ENCODE data around the gene ACOX3.
"Not testable (repeated sequence)": the region's sequence is repeated elsewhere in the genome, so short reads cannot be mapped to it uniquely, and the experiment has no call there.

Gene ACOX3

DNA sequence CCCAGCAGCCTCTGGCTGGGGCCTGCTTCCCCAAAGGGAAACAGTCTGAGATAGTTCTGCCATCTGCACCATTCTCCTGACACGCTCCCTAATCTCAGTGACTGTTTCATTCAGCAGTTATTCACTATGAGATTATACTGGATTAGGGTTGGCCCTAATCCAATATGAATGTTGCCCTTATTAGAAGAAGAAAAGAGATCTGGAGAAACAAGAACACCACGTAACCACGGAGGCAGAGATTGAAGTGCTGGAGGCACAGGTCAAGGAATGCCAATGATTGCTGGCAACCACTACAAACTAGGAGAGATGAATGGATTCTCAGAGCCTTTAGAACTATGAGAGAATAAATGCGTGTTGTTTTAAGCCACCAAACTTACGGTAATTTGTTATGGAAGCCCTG is 7.4 kb downstream of the ACOX3 start:
- DNase-seq = no peak

GRCh38 chr4:8431553-8431952 is 9.0 kb downstream of the ACOX3 start:
- no peak for DNase-seq

- peak in 13 of 14 donors; percentile 82 to 96 (median 88) for DNase-seq
Measured at GRCh38 chr4:8428288-8429097, 12.0 kb downstream of the ACOX3 start.

DNA sequence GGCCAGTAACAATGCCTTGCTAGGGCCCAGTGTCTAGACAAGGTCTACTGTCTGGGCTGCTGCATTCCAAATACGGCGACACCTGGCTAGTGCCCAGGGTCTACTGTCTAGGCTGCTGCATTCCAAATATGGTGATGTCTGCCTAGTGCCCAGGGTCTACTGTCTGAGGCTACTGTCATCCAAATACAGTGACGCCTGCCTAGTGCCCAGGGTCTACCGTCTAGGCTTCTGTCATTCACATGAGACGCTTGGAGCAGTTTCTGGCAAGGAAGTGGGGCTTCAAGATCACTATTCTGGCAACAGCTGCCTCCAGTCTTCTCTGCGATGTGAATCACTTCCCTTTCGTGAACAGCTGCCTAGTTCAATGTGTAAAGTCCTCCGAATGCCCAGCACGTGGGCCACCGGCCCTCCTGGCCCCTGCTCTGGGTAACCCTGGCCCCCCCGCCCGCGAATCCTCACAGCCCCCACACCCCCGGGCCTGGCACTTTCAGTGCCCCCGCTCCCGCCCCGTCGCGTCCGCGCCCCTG is 12.7 kb downstream of the ACOX3 start:
- peak in 1 of 14 donors; percentile 48 for DNase-seq

GRCh38 chr4:8427262-8427661 is 13.3 kb downstream of the ACOX3 start:
- no peak for DNase-seq

GRCh38 chr4:8422786-8423185 is 17.7 kb downstream of the ACOX3 start:
- DNase-seq = no peak

DNA sequence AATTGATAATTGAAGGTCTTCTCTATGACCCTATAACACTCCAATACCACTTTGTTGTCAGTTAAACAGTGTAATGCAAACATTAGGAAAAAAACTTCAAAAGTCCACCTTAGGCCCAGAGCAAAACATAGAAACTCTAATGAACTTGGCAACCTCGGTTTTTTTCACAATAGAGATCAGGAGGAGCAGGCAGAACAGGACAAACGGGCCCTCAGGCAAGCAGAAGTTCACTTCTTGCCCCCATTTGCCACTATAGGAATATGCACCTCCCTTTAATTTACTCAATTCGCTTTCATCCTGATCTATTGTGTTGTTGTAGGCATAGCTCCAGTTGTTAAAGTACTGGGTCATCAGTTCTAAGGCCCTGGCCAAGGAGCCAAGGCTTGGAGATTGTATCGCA is 18.2 kb downstream of the ACOX3 start:
- no peak for DNase-seq

DNA sequence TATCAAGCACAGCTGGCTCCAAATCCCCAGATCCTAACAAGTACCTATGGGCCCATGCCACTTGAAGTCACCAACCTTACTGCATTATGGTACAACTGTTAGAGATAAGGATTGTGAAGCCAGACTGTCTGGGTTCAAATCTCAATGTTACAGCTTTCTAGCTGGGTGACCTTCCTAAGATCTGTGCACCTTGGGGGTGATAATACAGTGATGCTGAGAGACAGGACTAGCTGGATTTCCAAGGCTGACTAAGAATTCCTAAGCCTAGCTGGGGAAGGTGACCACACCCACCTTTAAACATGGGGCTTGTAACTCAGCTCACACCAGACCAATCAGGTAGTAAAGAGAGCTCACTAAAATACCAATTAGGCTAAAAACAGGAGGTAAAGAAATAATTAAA is 20.4 kb downstream of the ACOX3 start:
- DNase-seq = not testable (repeated sequence)

GRCh38 chr4:8419222-8420041 is 21.1 kb downstream of the ACOX3 start:
- no peak for DNase-seq

- no peak for DNase-seq
Measured at GRCh38 chr4:8417071-8417614, 23.4 kb downstream of the ACOX3 start.

DNA sequence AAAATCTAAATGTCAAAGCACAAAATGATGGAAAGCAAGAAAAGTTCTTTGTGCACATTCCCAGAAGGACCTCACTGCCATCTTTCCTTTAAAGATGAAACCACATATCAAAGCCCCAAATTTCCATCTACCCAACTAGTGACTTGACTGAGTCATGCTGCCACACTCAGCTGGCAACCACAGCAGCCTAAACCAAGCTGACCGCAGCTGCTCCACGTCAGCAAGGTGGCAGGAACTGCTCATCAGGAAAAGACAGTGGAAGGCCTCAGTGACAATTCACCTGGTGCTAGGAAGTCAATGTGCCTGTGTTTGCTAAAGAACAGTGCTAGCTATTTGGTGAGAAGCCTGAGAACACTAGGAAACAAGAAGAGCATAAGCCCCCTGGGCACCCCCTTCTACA is 26.1 kb downstream of the ACOX3 start:
- no peak for DNase-seq

DNA sequence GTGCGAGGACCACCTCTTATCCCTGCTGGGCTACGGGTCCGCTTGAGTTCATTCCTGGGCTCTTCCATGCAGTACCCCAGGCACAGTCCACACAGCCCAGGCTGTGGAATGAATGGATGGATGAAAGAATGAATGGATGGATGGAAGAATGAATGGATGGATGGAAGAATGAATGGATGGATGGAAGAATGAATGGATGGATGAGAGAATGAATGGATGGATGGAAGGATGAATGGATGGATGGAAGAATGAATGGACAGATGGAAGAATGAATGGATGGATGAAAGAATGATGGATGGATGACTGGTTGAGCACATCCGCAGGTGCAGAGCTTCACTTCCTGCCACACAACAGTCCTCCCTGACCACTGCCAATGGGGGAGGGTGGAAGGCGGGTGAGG is 28.2 kb downstream of the ACOX3 start:
- no peak for DNase-seq

GRCh38 chr4:8411351-8412180 is 29.0 kb downstream of the ACOX3 start:
- no peak for DNase-seq

DNA sequence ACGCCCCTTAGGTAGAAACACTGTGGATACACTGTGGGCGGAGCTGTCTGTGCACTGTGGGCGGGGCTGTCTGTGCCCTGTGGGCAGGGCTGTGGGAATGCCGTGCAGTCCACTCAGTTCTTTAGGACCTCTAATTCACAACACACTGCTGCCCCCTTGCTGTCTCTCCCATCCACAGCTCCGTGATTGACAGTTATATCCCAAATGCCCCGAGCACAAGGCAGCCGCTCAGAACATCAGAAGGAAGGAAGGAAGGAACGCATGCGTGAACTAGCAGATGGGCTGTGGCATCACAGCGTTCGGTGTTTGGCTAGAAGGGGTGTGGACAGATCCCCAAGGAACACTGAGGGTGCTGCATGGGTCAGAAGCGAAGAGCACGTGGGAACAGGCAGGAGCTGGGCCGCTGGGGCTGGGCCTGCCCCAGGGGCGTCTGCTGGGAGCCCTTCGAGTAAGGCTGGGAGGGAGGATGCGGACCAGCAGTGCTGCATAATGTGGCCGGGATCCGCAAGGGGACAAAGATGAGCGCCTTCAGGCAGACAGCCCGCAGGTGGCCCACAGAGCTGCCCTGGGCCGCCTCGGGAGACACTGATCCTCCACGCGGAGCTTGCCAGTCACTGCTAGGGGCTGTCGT is 29.8 kb downstream of the ACOX3 start:
- DNase-seq = no peak

DNA sequence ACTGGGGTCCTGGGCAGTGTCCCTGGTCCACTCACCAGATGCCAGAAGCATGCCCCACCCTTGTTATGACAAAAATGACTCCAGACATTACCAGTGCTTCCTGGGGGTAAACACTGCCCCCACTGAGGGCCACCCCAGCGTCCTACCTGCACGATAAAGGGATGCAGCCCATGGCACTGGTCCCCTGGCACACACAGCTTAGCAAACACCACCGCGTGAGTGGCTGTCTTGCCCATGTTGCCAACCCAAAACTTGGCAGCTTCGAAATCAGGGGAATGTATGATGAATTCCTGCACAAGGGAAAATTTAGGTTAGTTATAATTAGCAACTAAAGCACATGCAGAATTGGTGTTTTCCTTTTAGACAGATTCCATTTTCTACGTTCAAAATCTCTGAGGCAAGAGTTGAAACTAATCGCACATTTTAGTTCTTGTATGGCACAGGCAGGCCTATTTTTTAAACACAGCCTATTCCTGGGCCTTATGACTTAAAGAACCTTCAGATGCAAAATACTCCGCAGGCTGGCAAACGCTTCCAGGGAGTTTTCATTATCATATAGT is 30.4 kb downstream of the ACOX3 start:
- no peak for DNase-seq

DNA sequence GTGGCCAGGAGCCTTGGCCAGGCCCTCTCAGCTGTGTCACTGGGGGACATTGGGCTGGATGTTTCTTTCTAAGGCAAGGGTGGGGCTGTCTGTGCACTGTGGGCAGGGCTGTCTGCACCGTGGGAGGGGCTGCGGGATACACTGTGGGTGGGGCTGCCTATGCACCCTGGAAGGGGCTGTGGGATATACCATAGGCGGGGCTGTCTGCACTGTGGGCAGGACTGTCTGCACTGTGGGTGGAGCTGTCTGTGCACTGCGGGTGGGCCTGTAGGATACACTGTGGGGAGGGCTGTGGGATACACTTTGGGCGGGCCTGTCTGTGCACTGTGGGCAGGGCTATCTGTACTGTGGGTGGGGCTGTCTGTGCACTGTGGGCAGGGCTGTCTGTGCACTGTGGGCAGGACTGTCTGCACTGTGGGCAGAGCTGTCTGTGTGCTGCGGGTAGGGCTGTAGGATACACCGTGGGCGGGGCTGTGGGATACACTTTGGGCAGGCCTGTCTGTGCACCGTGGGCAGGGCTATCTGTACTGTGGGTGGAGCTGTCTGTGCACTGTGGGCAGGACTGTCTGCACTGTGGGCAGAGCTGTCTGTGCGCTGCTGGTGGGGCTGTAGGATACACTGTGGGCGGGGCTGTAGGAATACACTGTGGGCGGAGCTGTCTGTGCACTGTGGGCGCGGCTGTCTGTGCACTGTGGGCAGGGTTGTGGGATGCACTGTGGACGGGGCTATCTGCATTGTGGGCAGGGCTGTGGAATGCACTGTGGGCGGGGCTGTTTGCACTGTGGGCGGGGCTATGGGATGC is 31.1 kb downstream of the ACOX3 start:
- DNase-seq = no peak

- DNase-seq = no peak
Measured at GRCh38 chr4:8407756-8408155, 32.8 kb downstream of the ACOX3 start.

DNA sequence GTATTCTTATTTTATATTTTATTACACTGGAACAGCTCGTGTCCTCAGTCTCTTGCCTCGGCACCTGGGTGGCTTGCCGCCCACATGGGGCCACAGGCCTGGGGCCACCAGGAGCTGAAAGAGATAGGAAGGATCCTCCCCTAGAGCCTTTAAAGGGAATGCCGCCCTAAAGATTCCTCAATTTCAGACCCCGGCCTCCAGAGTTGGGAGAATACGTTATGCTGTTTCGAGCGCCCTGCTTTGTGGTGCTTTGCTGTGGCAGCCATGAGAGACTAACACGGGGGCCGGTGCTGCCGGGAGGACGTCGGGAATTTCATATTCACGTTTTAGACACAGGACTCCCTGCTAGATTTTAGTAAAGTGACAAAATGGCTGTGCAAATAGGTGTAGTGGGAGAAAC is 33.2 kb downstream of the ACOX3 start:
- no peak for DNase-seq

DNA sequence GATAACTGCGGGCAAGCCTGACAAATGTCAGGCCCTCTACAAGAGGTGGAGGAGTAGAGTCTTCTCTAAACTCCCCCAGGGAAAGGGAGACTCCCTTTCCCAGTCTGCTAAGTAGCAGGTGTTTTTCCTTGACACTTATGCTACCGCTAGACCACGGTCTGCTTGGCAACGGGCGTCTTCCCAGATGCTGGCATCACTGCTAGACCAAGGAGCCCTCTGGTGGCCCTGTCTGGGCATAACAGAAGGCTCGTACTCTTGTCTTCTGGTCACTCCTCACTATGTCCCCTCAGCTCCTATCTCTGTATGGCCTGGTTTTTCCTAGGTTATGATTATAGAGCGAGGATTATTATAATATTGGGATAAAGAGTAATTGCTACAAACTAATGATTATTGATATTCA is 33.6 kb downstream of the ACOX3 start:
- not testable (repeated sequence) for DNase-seq

DNA sequence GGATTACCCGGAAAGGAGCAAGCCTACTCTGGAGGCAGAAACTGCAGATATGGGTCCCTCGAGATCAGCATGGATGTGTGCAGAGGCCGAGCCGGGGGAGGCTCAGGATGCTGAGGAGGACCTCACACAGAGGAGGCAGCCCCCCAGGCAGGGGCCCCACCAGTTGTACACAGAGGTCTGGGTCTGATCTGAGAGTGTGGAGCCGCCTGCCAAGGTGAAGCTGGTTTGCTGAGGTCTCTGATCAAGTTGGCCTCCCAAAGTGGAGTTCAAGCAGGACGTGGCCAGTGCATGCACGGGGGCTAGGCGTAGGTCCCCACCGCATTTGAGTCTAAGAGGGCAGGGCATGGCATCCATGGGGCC is 35.0 kb downstream of the ACOX3 start:
- no peak for DNase-seq
